ENCODE measurements around the gene CXCR2. TPM values are rescaled to one million over a fixed set of nuclear protein-coding genes. Genes with fewer than 3 reads are reported as not detected.

The CXCR2 gene
- total RNA-seq (under 1 TPM in 1 of 2 donors, not detected in 1; 0.10 TPM), total RNA-seq (0 to 0.15 reads per million in 2 donors)

DNA sequence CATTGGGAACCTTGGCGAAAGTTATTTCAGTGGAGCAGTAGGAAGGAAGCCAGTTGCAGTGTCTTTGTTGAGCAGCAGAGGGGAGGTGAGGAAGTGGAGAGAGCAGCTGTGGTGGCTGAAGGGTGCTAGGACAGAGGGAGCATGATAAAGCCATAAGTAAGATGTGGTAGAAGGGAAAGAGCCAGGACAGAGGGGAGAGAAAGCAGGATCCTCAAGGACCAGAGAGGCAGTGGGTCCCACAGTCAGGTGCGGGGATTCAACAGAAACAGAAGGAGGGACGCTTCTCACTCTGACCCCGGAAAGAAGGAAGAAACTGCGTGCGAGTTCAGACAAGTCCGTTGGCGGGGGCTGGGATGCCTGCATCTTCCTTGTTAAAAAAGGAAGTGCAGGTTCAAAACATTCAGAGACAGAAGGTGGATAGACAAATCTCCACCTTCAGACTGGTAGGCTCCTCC lies at the start of gene CXCR2:
CXCR2 (plus strand) TSS at position 403 of the 455 bp plus-strand sequence. CDS start 8,774 bp downstream, outside the sequence.
- no peak within 1 kb of the TSS for H3K27ac Mint-ChIP-seq
- no peaks in the 10 kb centered on the region for H3K4me1 Mint-ChIP-seq

DNA sequence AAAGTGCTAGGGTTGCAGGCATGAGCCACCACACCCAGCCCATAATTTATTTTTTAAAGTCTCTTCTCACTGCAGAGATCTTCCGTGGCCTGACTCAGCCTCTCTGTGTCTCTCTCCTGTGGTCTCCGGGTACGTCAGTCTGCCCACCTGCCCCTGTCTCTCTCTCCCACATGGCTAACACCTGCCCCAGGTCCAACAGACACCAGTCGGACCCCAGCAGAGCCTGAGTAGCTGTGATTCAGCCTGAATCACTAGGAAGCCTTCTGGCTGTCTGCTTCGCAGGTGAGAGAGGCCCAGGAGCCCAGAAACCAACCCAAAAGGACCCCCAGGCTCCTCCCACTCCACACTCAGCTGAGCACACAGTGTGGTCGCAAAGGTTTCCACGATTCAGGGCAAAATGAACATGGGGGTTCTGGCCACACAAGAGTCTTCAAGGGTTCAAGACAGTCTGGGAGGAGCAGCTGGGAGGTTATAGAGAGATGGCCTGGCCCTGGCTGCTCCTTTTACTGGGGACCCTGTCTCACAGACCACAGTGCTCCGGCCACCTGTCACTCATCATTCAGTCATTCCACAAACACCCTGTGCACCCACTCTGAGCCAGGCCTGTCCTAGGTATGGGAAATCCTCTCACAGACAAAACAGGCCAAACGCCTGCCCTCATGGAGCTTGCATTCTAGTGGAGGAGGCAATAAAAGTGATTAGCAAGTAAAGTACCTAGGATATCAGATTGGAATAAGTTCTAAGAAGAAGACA lies 48.2 kb upstream of the CXCR2 start:
- H3K4me3 Mint-ChIP-seq: no peak overlapping the region
- DNase-seq (no peak), ATAC-seq (no peak)
- H3K27me3 Mint-ChIP-seq: peaks cover 31% of the 10 kb centered on the region
- H3K4me1 Mint-ChIP-seq: peaks cover 5% of the 10 kb centered on the region
- H3K27ac Mint-ChIP-seq: peak overlapping the region; percentile 3
- H3K9me3 ChIP-seq (ENCODE audit: control insufficient read depth, low read length, poor library complexity, severe bottlenecking): no peaks in the 10 kb centered on the region
- peaks cover 4% of the 10 kb centered on the region for H3K36me3 Mint-ChIP-seq (ENCODE audit: low read depth)

More for the DNA sequence above, at the start of gene CXCR2:
- Mint-ChIP-seq H3K4me3 (peak within 1 kb of the TSS; percentile 0), H3K36me3 (ENCODE audit: low read depth) (peaks cover 2% of the 10 kb centered on the region), H3K27me3 (peaks cover 41% of the 10 kb centered on the region)
- ATAC-seq: no peak
- DNase-seq: no peak
- H3K9me3 ChIP-seq (ENCODE audit: control insufficient read depth, low read length, poor library complexity, severe bottlenecking): peaks cover 3% of the 10 kb centered on the region

DNA sequence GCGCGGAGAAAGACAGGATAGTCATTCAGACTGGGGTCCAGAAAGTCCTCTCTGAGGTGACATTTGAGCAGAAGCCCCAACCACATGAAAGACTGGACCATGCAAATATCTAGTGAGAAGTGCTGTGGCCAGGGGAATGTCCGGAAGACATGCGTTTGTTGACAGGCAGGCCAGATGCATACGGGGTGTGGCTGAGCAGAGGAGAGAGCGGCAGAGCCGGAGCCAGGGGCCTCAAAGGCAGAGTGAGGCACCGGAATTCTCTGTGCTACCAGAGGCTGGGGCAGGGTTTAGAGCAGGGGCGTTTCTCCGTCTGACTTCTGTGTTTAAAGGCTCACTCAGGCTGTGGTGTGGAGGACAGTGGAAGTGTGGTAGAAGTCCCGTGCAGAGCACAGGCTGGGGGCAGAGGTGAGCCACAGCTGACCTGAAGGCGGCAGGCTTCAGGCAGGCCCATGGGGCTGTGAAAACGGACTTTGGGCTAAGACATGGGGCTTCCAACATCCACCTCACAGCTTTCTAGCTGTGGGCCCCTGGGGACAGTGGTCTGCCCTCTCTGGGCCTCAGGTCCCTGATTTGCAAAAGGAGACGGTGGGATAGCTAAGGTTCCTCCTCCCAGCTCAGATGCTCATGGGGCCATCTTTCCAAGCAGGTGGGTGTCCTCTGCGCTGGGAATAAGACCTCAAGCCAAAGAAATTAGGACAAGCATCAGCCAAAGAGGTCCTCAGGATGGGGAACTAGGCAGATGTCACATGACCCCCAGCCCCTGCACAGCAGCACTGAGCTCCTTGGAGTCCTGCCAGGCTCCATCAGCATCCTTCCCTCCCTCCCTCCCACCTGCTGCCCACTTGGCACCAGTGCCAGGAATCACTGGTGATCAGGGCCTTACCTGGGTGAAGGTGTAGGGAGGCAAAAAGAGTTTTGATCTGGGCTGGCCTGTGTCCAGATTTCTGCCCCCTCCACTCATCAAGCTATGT lies 45.6 kb upstream of the CXCR2 start:
- H3K27me3 Mint-ChIP-seq: peaks cover 13% of the 10 kb centered on the region
- no peak overlapping the region for H3K4me3 Mint-ChIP-seq
- no peak for DNase-seq
- H3K36me3 Mint-ChIP-seq (ENCODE audit: low read depth): peaks cover 4% of the 10 kb centered on the region
- no peak for ATAC-seq
- peaks cover 3% of the 10 kb centered on the region for H3K4me1 Mint-ChIP-seq
- no peaks in the 10 kb centered on the region for H3K9me3 ChIP-seq (ENCODE audit: control insufficient read depth, low read length, poor library complexity, severe bottlenecking)
- no peak overlapping the region for H3K27ac Mint-ChIP-seq

DNA sequence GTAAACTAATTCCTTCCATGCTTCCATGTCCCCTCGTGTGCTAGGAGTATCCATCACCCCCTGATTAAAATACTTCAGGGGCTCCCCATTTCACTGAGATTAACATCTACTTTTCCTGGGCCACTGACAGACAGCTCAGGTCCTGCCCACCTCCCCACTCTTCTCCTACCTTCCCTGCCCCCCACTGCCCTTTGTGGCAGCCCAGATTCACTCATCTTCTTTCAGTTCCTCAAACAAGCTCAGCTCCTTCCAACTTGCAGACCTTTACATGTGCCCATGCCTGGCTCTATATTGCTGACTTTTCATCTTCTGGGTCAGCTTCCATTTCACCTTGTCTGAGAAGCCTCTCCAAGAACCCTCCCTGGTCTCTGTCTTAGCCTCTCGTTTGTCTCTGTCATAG lies 44.8 kb upstream of the CXCR2 start:
- H3K36me3 Mint-ChIP-seq (ENCODE audit: low read depth): peaks cover 4% of the 10 kb centered on the region
- no peaks in the 10 kb centered on the region for H3K9me3 ChIP-seq (ENCODE audit: control insufficient read depth, low read length, poor library complexity, severe bottlenecking)
- no peak overlapping the region for H3K27ac Mint-ChIP-seq
- ATAC-seq (no peak), DNase-seq (no peak)
- no peak overlapping the region for H3K4me3 Mint-ChIP-seq
- H3K4me1 Mint-ChIP-seq: peaks cover 3% of the 10 kb centered on the region
- H3K27me3 Mint-ChIP-seq: peaks cover 10% of the 10 kb centered on the region

DNA sequence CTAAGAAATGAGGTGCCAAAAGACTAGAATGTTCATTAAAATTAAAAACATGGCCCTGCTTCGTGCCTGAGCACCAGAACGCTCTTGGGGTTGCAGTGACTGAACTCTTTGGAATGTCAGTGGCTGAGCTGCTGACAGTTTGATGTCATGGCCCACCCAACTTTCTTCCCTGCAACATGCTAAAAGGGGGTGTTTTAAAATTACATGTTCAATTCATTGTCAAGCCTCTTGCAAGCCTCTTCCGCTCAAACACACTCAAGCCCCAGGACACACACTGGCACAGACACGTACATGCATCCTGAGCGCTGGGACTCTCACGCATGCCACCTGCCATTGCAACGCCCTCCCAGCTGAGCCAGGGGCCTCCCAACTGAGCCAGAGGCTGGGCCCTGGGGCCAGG lies 44.1 kb upstream of the CXCR2 start:
- peaks cover 4% of the 10 kb centered on the region for H3K36me3 Mint-ChIP-seq (ENCODE audit: low read depth)
- H3K9me3 ChIP-seq (ENCODE audit: control insufficient read depth, low read length, poor library complexity, severe bottlenecking): no peaks in the 10 kb centered on the region
- DNase-seq (no peak), ATAC-seq (no peak)
- peaks cover 3% of the 10 kb centered on the region for H3K4me1 Mint-ChIP-seq
- H3K27ac Mint-ChIP-seq: no peak overlapping the region
- H3K27me3 Mint-ChIP-seq: peaks cover 10% of the 10 kb centered on the region
- H3K4me3 Mint-ChIP-seq: no peak overlapping the region

DNA sequence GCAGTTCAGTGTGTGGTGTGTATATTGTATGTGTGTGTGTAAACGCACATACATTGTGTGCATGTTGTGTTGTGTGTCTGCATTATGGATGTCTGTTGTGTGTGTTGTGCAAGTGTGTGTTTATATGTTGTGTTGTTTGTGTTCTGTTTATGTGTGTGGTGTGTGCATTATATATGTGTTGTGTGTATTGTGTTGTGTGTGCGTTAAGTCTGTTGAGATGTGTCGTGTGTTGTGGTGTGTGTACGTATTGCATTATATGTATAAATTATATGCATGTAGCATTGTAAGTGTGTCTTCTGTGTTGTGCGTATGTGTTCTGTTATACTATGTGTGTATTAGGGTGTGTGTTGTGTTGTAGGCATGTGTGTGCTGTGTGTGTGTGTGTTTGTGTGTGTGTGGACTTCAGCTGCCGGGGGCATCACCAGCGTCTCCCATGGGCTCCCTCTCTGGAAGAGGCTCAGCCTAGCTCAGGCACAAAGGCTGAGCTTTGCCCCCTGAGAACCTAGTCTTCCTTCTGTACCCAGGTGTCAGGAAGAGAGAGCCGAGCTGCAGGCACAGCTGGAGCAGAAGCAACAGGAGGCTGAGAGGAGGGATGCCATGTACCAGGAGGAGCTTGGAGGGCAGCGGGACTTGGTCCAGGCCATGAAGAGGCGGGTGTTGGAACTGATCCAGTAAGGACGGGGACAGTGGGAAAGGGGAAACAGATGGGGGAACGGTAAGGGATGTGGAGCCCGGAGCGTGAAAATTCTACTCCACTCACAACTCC lies 43.1 kb upstream of the CXCR2 start:
- peaks cover 10% of the 10 kb centered on the region for H3K27me3 Mint-ChIP-seq
- H3K36me3 Mint-ChIP-seq (ENCODE audit: low read depth): peaks cover 2% of the 10 kb centered on the region
- H3K27ac Mint-ChIP-seq: no peak overlapping the region
- no peak overlapping the region for H3K4me3 Mint-ChIP-seq
- DNase-seq (no peak), ATAC-seq (no peak)
- H3K9me3 ChIP-seq (ENCODE audit: control insufficient read depth, low read length, poor library complexity, severe bottlenecking): no peaks in the 10 kb centered on the region
- H3K4me1 Mint-ChIP-seq: peaks cover 3% of the 10 kb centered on the region

DNA sequence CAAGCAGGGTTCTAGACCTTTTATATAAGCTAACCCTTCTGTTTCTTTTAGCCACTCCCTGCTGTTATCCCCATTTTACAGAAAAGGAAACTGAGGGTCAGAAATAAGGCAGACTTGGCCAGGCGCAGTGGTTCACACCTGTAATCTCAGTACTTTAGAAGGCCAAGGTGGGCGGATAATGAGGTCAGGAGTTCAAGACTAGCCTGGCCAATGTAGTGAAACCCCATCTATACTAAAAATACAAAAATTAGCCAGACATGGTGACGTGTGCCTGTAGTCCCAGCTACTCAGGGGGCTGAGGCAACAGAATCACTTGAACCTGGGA lies 42.5 kb upstream of the CXCR2 start:
- ATAC-seq (no peak), DNase-seq (no peak)
- H3K9me3 ChIP-seq (ENCODE audit: control insufficient read depth, low read length, poor library complexity, severe bottlenecking): no peaks in the 10 kb centered on the region
- no peak overlapping the region for H3K4me3 Mint-ChIP-seq
- H3K27ac Mint-ChIP-seq: no peak overlapping the region
- peaks cover 2% of the 10 kb centered on the region for H3K36me3 Mint-ChIP-seq (ENCODE audit: low read depth)
- H3K27me3 Mint-ChIP-seq: peaks cover 10% of the 10 kb centered on the region
- peaks cover 3% of the 10 kb centered on the region for H3K4me1 Mint-ChIP-seq

DNA sequence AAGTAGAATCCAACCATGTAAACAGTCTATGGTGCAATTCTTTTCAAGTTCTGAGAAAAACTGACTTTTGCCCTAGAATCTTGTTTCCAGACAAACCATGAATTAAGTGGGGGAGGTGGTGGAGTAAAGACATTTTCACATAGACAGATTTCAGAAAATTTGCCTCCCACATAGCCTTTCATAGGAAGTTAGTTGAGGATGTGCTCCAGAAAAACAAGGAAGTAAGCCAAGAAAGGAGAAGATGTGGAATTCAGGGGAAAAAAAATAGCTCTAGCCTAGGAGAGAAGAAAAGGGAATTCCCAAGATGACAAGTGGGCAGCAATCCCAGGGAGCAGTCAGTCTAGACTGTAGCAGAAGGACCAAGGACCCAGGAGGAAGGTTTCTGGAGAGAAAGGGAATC lies 39.4 kb upstream of the CXCR2 start:
- DNase-seq: no peak
- no peaks in the 10 kb centered on the region for H3K4me1 Mint-ChIP-seq
- no peaks in the 10 kb centered on the region for H3K36me3 Mint-ChIP-seq (ENCODE audit: low read depth)
- no peak overlapping the region for H3K4me3 Mint-ChIP-seq
- no peaks in the 10 kb centered on the region for H3K9me3 ChIP-seq (ENCODE audit: control insufficient read depth, low read length, poor library complexity, severe bottlenecking)
- no peaks in the 10 kb centered on the region for H3K27me3 Mint-ChIP-seq
- ATAC-seq: no peak
- H3K27ac Mint-ChIP-seq: no peak overlapping the region

DNA sequence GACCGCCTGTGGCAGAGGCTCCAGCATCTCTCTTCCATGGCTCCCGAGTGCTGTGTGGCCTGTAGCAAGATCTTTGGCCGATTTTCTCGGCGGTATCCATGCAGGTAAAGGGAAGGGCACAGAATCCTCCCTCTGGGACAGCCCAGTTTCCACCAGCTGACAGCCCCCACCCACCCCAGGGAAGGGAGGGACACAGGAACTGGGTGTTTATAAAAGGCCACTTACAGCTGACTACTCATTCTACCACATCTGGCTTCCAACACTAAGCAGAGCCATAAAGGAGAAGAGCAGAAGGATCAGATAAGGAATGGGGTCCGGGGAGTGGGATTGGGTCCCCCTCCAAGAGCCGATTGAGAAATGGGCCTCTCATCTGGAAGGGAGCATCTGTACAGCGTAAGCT lies 36.6 kb upstream of the CXCR2 start:
- ATAC-seq: no peak
- Mint-ChIP-seq H3K4me3 (no peak overlapping the region), H3K27me3 (peaks cover 8% of the 10 kb centered on the region), H3K4me1 (peaks cover 2% of the 10 kb centered on the region), H3K36me3 (ENCODE audit: low read depth) (no peaks in the 10 kb centered on the region), H3K27ac (no peak overlapping the region)
- no peaks in the 10 kb centered on the region for H3K9me3 ChIP-seq (ENCODE audit: control insufficient read depth, low read length, poor library complexity, severe bottlenecking)
- no peak for DNase-seq

DNA sequence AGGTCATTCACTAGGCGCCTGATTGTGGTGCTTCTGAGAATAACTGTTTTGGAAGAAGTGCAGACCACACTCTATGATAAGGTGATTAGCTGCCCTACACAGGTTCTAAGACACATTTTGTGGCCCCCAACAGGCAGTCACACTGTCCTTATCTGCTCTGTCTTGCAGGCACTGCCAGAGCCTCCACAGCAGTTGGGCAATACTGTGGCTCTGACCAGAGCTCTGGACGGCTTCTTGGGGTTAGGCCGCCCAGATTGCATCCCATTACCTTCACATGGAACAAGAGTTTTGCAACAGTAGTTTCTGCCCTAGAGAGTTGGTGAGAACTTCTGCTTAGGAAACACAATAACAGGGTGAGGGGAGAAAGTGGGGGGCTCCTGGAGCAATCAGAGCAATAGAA lies 34.1 kb upstream of the CXCR2 start:
- no peak overlapping the region for H3K27ac Mint-ChIP-seq
- DNase-seq: no peak
- H3K4me3 Mint-ChIP-seq: no peak overlapping the region
- ATAC-seq: no peak
- H3K9me3 ChIP-seq (ENCODE audit: control insufficient read depth, low read length, poor library complexity, severe bottlenecking): no peaks in the 10 kb centered on the region
- no peaks in the 10 kb centered on the region for H3K36me3 Mint-ChIP-seq (ENCODE audit: low read depth)
- peaks cover 4% of the 10 kb centered on the region for H3K4me1 Mint-ChIP-seq
- peaks cover 8% of the 10 kb centered on the region for H3K27me3 Mint-ChIP-seq

DNA sequence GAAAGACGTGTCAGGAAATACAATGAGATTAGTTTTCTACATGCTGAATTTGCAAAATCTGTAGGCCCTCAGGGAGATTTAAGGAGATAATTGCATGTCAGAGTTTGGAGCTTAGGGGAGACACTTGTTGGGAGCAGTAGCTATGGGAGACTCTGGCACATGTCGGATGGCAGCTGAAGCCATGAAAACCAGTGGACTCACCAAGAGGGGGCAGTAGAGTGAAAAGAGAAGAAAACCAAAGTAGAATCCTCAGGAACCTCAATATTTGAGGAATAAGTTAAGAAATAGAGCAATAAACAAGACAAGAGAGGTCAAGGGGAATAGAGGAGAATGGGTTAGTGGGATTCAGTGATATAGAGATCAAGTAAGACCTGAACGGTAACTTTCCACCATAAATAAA lies 31.9 kb upstream of the CXCR2 start:
- Mint-ChIP-seq H3K4me1 (peaks cover 4% of the 10 kb centered on the region), H3K36me3 (ENCODE audit: low read depth) (no peaks in the 10 kb centered on the region), H3K27ac (no peak overlapping the region), H3K27me3 (peaks cover 8% of the 10 kb centered on the region), H3K4me3 (no peak overlapping the region)
- DNase-seq: no peak
- ATAC-seq: no peak
- no peaks in the 10 kb centered on the region for H3K9me3 ChIP-seq (ENCODE audit: control insufficient read depth, low read length, poor library complexity, severe bottlenecking)

DNA sequence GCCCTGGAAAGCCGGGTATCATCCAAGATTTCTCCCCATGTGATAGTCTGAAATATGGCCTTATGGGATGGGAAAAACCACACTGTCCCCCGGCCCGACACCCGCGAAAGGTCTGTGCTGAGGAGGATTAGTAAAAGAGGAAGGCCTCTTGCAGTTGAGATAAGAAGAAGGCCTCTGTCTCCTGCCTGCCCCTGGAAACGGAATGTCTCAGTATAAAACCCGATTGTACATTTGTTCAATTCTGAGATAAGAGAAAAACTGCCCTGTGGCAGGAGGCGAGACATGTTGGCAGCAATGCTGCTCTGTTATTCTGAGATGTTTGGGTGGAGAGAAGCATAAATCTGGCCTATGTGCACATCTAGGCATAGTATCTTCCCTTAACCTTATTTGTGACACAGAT lies 30.0 kb upstream of the CXCR2 start:
- Mint-ChIP-seq H3K4me3 (no peak overlapping the region), H3K36me3 (ENCODE audit: low read depth) (no peaks in the 10 kb centered on the region), H3K27me3 (peaks cover 8% of the 10 kb centered on the region), H3K4me1 (peaks cover 4% of the 10 kb centered on the region), H3K27ac (no peak overlapping the region)
- DNase-seq (no peak), ATAC-seq (no peak)
- H3K9me3 ChIP-seq (ENCODE audit: control insufficient read depth, low read length, poor library complexity, severe bottlenecking): no peaks in the 10 kb centered on the region

DNA sequence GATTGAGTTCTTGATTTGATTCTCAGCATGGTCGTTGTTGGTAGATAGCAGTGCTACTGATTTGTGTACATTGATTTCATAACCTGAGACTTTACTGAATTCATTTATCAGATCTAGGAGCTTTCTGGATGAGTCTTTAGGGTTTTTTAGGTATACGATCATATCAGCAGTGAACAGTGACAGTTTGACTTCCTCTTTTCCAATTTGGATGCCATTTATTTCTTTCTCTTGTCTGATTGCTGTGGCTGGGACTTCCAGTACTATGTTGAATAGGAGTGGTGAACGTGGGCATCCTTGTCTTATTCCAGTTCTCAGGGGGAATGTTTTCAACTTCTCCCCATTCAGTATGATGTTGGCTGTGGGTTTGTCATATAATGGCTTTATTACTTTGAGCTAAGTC lies 27.9 kb upstream of the CXCR2 start:
- DNase-seq (no peak), ATAC-seq (no peak)
- H3K36me3 Mint-ChIP-seq (ENCODE audit: low read depth): no peaks in the 10 kb centered on the region
- H3K9me3 ChIP-seq (ENCODE audit: control insufficient read depth, low read length, poor library complexity, severe bottlenecking): no peaks in the 10 kb centered on the region
- no peak overlapping the region for H3K27ac Mint-ChIP-seq
- no peaks in the 10 kb centered on the region for H3K27me3 Mint-ChIP-seq
- no peak overlapping the region for H3K4me3 Mint-ChIP-seq
- peaks cover 4% of the 10 kb centered on the region for H3K4me1 Mint-ChIP-seq

Data from T-helper 17 cell (primary cell).